Glutamatergic neuron (in vitro differentiated cells): ENCODE data around the gene VWA5B2. TPM values are rescaled to one million over a fixed set of nuclear protein-coding genes. Genes with fewer than 3 reads are reported as not detected.
A peak's percentile ranks its signal among the peaks of the same experiment; 100 is the strongest.

Experiments used
- DNase-seq: peaks from one replicate; pipeline ENCODE4 v3.0.0; 2022
- H3K27ac Mint-ChIP-seq: one replicate; pipeline ENCODE4 v1.8.0; 2020; ENCODE audit warnings: mild to moderate bottlenecking, mixed read lengths, inconsistent platforms; ENCODE audit not compliant: unreplicated experiment
- H3K27me3 Mint-ChIP-seq: one replicate; pipeline ENCODE4 v1.8.0; 2020; ENCODE audit warnings: mild to moderate bottlenecking, moderate library complexity, mixed read lengths, inconsistent platforms; ENCODE audit not compliant: unreplicated experiment
- H3K36me3 Mint-ChIP-seq: one replicate; pipeline ENCODE4 v1.8.0; 2020; ENCODE audit warnings: mild to moderate bottlenecking, mixed read lengths, inconsistent platforms; ENCODE audit not compliant: unreplicated experiment
- H3K4me1 Mint-ChIP-seq: one replicate; pipeline ENCODE4 v1.8.0; 2020; ENCODE audit warnings: mild to moderate bottlenecking, low read depth, mixed read lengths, inconsistent platforms; ENCODE audit not compliant: unreplicated experiment
- H3K4me3 Mint-ChIP-seq: one replicate; pipeline ENCODE4 v1.8.0; 2020; ENCODE audit warnings: mild to moderate bottlenecking, mixed read lengths, inconsistent platforms; ENCODE audit not compliant: unreplicated experiment
- H3K9me3 Mint-ChIP-seq: one replicate; pipeline ENCODE4 v1.8.0; 2020; ENCODE audit warnings: mild to moderate bottlenecking, moderate library complexity, mixed read lengths, inconsistent platforms; ENCODE audit not compliant: unreplicated experiment
- total RNA-seq: library from RNA; stranded (reverse); fragmentation: NEBNext Ultra II Directional; extraction: Animal tissue kit (Norgen Biotek cat#: 25700); gene quantifications from one replicate; pipeline ENCODE4 v1.2.1, GENCODE V29; 2021; ENCODE audit not compliant: unreplicated experiment
- TF ChIP-seq, protein P1 (sequence below): fragments of 200-600 bp; sonication (generic); IDR thresholded peaks from one replicate; pipeline ENCODE4 v1.5.0; 2021; ENCODE audit not compliant: partially characterized antibody, unreplicated experiment

VWA5B2 gene
- total RNA-seq, 1 donor from 2014 or later = 56.5 TPM

- H3K9me3 Mint-ChIP-seq = peaks cover 15% of the 10 kb centered on the region
- peak overlapping the region; percentile 5 for H3K27ac Mint-ChIP-seq
These were observed 1.5 kb downstream of the VWA5B2 start for GRCh38 chr3:184230603-184231528.

GRCh38 chr3:184231671-184232070 lies 2.3 kb downstream of the VWA5B2 start:
- Mint-ChIP-seq H3K4me3 (peak overlapping the region; percentile 74), H3K9me3 (peaks cover 17% of the 10 kb centered on the region), H3K4me1 (peaks cover 27% of the 10 kb centered on the region), H3K36me3 (no peaks in the 10 kb centered on the region), H3K27me3 (peaks cover 15% of the 10 kb centered on the region), H3K27ac (no peak overlapping the region)
- TF ChIP-seq, protein P1, sequence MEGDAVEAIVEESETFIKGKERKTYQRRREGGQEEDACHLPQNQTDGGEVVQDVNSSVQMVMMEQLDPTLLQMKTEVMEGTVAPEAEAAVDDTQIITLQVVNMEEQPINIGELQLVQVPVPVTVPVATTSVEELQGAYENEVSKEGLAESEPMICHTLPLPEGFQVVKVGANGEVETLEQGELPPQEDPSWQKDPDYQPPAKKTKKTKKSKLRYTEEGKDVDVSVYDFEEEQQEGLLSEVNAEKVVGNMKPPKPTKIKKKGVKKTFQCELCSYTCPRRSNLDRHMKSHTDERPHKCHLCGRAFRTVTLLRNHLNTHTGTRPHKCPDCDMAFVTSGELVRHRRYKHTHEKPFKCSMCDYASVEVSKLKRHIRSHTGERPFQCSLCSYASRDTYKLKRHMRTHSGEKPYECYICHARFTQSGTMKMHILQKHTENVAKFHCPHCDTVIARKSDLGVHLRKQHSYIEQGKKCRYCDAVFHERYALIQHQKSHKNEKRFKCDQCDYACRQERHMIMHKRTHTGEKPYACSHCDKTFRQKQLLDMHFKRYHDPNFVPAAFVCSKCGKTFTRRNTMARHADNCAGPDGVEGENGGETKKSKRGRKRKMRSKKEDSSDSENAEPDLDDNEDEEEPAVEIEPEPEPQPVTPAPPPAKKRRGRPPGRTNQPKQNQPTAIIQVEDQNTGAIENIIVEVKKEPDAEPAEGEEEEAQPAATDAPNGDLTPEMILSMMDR = no peak
- DNase-seq = no peak

More at GRCh38 chr3:184230603-184231528, 1.5 kb downstream of the VWA5B2 start:
- Mint-ChIP-seq H3K4me1 (peaks cover 26% of the 10 kb centered on the region), H3K27me3 (peaks cover 14% of the 10 kb centered on the region), H3K36me3 (no peaks in the 10 kb centered on the region), H3K4me3 (peak overlapping the region; percentile 74)
- DNase-seq = peak; percentile 38
- TF ChIP-seq, protein P1 = no peak

- H3K36me3 Mint-ChIP-seq = no peaks in the 10 kb centered on the region
- peaks cover 19% of the 10 kb centered on the region for H3K27me3 Mint-ChIP-seq
- H3K9me3 Mint-ChIP-seq = peaks cover 21% of the 10 kb centered on the region
These were observed 3.9 kb downstream of the VWA5B2 start for GRCh38 chr3:184233127-184233843.

GRCh38 chr3:184234224-184234623 lies 4.8 kb downstream of the VWA5B2 start:
- Mint-ChIP-seq H3K36me3 (peaks cover 4% of the 10 kb centered on the region), H3K4me3 (peak overlapping the region; percentile 68), H3K9me3 (peaks cover 24% of the 10 kb centered on the region), H3K27me3 (peaks cover 17% of the 10 kb centered on the region), H3K27ac (peak overlapping the region; percentile 84), H3K4me1 (peaks cover 34% of the 10 kb centered on the region)
- DNase-seq = no peak
- TF ChIP-seq, protein P1 = no peak

More at GRCh38 chr3:184233127-184233843, 3.9 kb downstream of the VWA5B2 start:
- no peak overlapping the region for H3K4me3 Mint-ChIP-seq
- DNase-seq = no peak
- H3K4me1 Mint-ChIP-seq = peaks cover 34% of the 10 kb centered on the region
- TF ChIP-seq, protein P1 = no peak
- H3K27ac Mint-ChIP-seq = no peak overlapping the region
